Endothelial cell of umbilical vein (primary cell): ENCODE data around the gene EEFSEC.

Source experiments
- CTCF ChIP-seq, 2 donors: IDR thresholded peaks; 1 replicate in 1 of 2; 2 replicates in 1 of 2; pipeline ENCODE4 v1.5.1; 2011; ENCODE audit warnings: low read length in 2 of 2, mild to moderate bottlenecking in 2 of 2, moderate library complexity in 2 of 2, control low read depth in 1 of 2, inconsistent platforms in 1 of 2, low read depth in 1 of 2; ENCODE audit not compliant: insufficient read depth in 1 of 2; ENCODE audit errors: extremely low read depth in 1 of 2
- EZH2 ChIP-seq: IDR thresholded peaks from 2 replicates; pipeline ENCODE4 v1.6.1; 2012; ENCODE audit warnings: borderline replicate concordance, low read depth, mild to moderate bottlenecking, moderate library complexity, low read length, inconsistent platforms; ENCODE audit not compliant: severe bottlenecking
- FOS ChIP-seq: IDR thresholded peaks from 2 replicates; pipeline ENCODE4 v1.6.1; 2011; ENCODE audit warnings: mild to moderate bottlenecking, low read length, moderate library complexity, borderline replicate concordance; ENCODE audit not compliant: insufficient read depth
- GATA2 ChIP-seq: IDR thresholded peaks from 2 replicates; pipeline ENCODE4 v1.7.0; 2011; ENCODE audit warnings: low read depth, mild to moderate bottlenecking, moderate library complexity, mixed read lengths, low read length; ENCODE audit not compliant: insufficient read length, insufficient read depth
- JUN ChIP-seq: IDR thresholded peaks from 2 replicates; pipeline ENCODE4 v1.6.1; 2011; ENCODE audit warnings: borderline replicate concordance, low read depth; ENCODE audit not compliant: insufficient read length, insufficient read depth
- MYC ChIP-seq: IDR thresholded peaks from one replicate; pipeline ENCODE4 v1.6.1; 2011; ENCODE audit warnings: mild to moderate bottlenecking, low read depth, low read length
- POLR2A ChIP-seq: IDR thresholded peaks from 2 replicates; pipeline ENCODE4 v1.6.1; 2012; ENCODE audit warnings: low read depth, mild to moderate bottlenecking, control low read depth, low read length
- POLR2AphosphoS5 ChIP-seq: IDR thresholded peaks from 2 replicates; pipeline ENCODE4 v1.6.1; 2012; ENCODE audit warnings: low read depth, mild to moderate bottlenecking, control low read depth, low read length, moderate library complexity; ENCODE audit not compliant: insufficient read depth
- TF ChIP-seq, protein P1 (sequence below): IDR thresholded peaks from 2 replicates; pipeline ENCODE4 v1.6.1; 2011; ENCODE audit not compliant: insufficient read depth, insufficient read length

- TF ChIP-seq CTCF (IDR thresholded peaks at IDR 0.05; ENCODE audit: extremely low read depth in 1 of 2, insufficient read depth in 1 of 2, low read depth in 1 of 2, low read length in 2 of 2) (no peak), POLR2A (no peak), EZH2 (no peak), JUN (no peak), FOS (no peak), POLR2AphosphoS5 (no peak), MYC (no peak), GATA2 (no peak)
- TF ChIP-seq, protein P1, sequence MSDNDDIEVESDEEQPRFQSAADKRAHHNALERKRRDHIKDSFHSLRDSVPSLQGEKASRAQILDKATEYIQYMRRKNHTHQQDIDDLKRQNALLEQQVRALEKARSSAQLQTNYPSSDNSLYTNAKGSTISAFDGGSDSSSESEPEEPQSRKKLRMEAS, result no peak
These were observed 29.4 kb downstream of the EEFSEC start for GRCh38 chr3:128182656-128183055.
